Aortic smooth muscle cell (primary cell): ENCODE data around the gene IRGQ. TPM values are rescaled to one million over a fixed set of nuclear protein-coding genes. Genes with fewer than 3 reads are reported as not detected.

ENCODE experiments used
- total RNA-seq: library from RNA; depleted of rRNA; stranded (reverse); fragments of >200 nt; gene quantifications from 2 replicates; pipeline ENCODE4 v1.2.3, GENCODE V29; 2014

The IRGQ gene
- 18.8 and 21.5 TPM in 2 replicates for total RNA-seq

GRCh38 chr19:43595999-43596841, at the start of gene IRGQ, which contains the start of gene ZNF576:
IRGQ (minus strand) TSS chr19:43596134; CDS start chr19:43595338, 796 bp downstream.
ZNF576 (plus strand) TSS chr19:43596595; CDS start chr19:43597109, 514 bp downstream.

GRCh38 chr19:43639519-43640423, 43.8 kb upstream of the IRGQ start, which contains the start of gene CADM4:
CADM4 (minus strand) TSS chr19:43639850; CDS start chr19:43639790, 60 bp downstream.

GRCh38 chr19:43619262-43620060, 23.5 kb upstream of the IRGQ start, which contains the start of gene ZNF428:
ZNF428 (minus strand) TSS chr19:43619629; CDS start chr19:43614304, 5,325 bp downstream.

GRCh38 chr19:43611788-43612187, 15.9 kb upstream of the IRGQ start, which contains the start of gene SRRM5:
SRRM5 (plus strand) TSS chr19:43612088; CDS start chr19:43612122, 34 bp downstream.

GRCh38 chr19:43575156-43575950, 20.6 kb downstream of the IRGQ start, which contains the start of the genes PINLYP and XRCC1:
PINLYP (plus strand) TSS chr19:43575801; CDS start chr19:43577192, 1,391 bp downstream.
XRCC1 (minus strand) TSS chr19:43575527; CDS start chr19:43575458, 69 bp downstream.

Other genes starting within 250 kb of the IRGQ start
- not detected in 2 replicates for gene CD177, start 242.4 kb downstream of the IRGQ start, total RNA-seq
- gene TEX101, start 181.2 kb downstream of the IRGQ start, total RNA-seq: not detected in 2 replicates
- gene LYPD3, start 130.5 kb downstream of the IRGQ start, total RNA-seq: 0.13 TPM in 1 of 2 replicates, not detected in the other
- gene PHLDB3, start 91.4 kb downstream of the IRGQ start, total RNA-seq: 9.0 and 13.4 TPM in 2 replicates
- 95.8 and 104 TPM in 2 replicates for gene ETHE1, start 68.9 kb downstream of the IRGQ start, total RNA-seq
- gene ZNF575, start 62.9 kb downstream of the IRGQ start, total RNA-seq: 0.25 and 0.26 TPM in 2 replicates
- gene XRCC1, start 20.6 kb downstream of the IRGQ start, total RNA-seq: 14.1 and 14.7 TPM in 2 replicates
- gene PINLYP, start 20.3 kb downstream of the IRGQ start, total RNA-seq: 2.2 and 5.3 TPM in 2 replicates
- gene ZNF576, start 461 bp upstream of the IRGQ start, total RNA-seq: 8.3 and 9.1 TPM in 2 replicates
- gene SRRM5, start 16.0 kb upstream of the IRGQ start, total RNA-seq: 0.06 TPM in 1 of 2 replicates, not detected in the other
- gene ZNF428, start 23.5 kb upstream of the IRGQ start, total RNA-seq: 39.4 and 43.3 TPM in 2 replicates
- 0.68 and 1.1 TPM in 2 replicates for gene CADM4, start 43.7 kb upstream of the IRGQ start, total RNA-seq
- 73.4 and 124 TPM in 2 replicates for gene PLAUR, start 74.0 kb upstream of the IRGQ start, total RNA-seq
- gene IRGC, start 119.9 kb upstream of the IRGQ start, total RNA-seq: not detected in 2 replicates
- gene SMG9, start 158.8 kb upstream of the IRGQ start, total RNA-seq: 9.9 and 13.9 TPM in 2 replicates
- 10.4 and 12.2 TPM in 2 replicates for gene KCNN4, start 184.8 kb upstream of the IRGQ start, total RNA-seq
- gene LYPD5, start 206.3 kb upstream of the IRGQ start, total RNA-seq: 0.31 and 0.40 TPM in 2 replicates
- 10.8 and 12.9 TPM in 2 replicates for gene ZNF283, start 231.2 kb upstream of the IRGQ start, total RNA-seq